HG02588 (cell line): ENCODE measurements around the gene CA9.

Source experiments
- ATAC-seq: cut with Tn5 transposase; IDR thresholded peaks from one replicate; pipeline ENCODE4 v1.9.1; 2021; ENCODE audit warnings: mild to moderate bottlenecking, moderate library complexity; ENCODE audit not compliant: unreplicated experiment

Gene CA9

DNA sequence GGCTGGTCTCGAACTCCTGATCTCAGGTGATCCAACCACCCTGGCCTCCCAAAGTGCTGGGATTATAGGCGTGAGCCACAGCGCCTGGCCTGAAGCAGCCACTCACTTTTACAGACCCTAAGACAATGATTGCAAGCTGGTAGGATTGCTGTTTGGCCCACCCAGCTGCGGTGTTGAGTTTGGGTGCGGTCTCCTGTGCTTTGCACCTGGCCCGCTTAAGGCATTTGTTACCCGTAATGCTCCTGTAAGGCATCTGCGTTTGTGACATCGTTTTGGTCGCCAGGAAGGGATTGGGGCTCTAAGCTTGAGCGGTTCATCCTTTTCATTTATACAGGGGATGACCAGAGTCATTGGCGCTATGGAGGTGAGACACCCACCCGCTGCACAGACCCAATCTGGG is 1.5 kb downstream of the CA9 start:
- no peak for ATAC-seq

DNA sequence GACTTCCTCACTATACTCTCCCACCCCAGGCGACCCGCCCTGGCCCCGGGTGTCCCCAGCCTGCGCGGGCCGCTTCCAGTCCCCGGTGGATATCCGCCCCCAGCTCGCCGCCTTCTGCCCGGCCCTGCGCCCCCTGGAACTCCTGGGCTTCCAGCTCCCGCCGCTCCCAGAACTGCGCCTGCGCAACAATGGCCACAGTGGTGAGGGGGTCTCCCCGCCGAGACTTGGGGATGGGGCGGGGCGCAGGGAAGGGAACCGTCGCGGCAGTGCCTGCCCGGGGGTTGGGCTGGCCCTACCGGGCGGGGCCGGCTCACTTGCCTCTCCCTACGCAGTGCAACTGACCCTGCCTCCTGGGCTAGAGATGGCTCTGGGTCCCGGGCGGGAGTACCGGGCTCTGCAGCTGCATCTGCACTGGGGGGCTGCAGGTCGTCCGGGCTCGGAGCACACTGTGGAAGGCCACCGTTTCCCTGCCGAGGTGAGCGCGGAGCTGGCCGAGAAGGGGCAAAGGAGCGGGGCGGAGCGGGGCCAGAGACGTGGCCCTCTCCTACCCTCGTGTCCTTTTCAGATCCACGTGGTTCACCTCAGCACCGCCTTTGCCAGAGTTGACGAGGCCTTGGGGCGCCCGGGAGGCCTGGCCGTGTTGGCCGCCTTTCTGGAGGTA is 2.1 kb downstream of the CA9 start:
- ATAC-seq = peak; percentile 46

DNA sequence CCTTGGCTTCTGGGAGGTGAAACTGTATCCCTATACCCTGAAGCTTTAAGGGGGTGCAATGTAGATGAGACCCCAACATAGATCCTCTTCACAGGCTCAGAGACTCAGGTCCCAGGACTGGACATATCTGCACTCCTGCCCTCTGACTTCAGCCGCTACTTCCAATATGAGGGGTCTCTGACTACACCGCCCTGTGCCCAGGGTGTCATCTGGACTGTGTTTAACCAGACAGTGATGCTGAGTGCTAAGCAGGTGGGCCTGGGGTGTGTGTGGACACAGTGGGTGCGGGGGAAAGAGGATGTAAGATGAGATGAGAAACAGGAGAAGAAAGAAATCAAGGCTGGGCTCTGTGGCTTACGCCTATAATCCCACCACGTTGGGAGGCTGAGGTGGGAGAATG is 5.4 kb downstream of the CA9 start:
- ATAC-seq = no peak

DNA sequence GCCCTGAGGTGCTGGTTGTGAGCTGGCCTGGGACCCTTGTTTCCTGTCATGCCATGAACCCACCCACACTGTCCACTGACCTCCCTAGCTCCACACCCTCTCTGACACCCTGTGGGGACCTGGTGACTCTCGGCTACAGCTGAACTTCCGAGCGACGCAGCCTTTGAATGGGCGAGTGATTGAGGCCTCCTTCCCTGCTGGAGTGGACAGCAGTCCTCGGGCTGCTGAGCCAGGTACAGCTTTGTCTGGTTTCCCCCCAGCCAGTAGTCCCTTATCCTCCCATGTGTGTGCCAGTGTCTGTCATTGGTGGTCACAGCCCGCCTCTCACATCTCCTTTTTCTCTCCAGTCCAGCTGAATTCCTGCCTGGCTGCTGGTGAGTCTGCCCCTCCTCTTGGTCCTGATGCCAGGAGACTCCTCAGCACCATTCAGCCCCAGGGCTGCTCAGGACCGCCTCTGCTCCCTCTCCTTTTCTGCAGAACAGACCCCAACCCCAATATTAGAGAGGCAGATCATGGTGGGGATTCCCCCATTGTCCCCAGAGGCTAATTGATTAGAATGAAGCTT is 6.1 kb downstream of the CA9 start:
- ATAC-seq = no peak

GRCh38 chr9:35680331-35681105 is 6.8 kb downstream of the CA9 start:
- no peak for ATAC-seq

- ATAC-seq = no peak
These were observed 7.7 kb downstream of the CA9 start for GRCh38 chr9:35681341-35682002.

GRCh38 chr9:35682051-35682450 is 8.3 kb downstream of the CA9 start:
- ATAC-seq = no peak

DNA sequence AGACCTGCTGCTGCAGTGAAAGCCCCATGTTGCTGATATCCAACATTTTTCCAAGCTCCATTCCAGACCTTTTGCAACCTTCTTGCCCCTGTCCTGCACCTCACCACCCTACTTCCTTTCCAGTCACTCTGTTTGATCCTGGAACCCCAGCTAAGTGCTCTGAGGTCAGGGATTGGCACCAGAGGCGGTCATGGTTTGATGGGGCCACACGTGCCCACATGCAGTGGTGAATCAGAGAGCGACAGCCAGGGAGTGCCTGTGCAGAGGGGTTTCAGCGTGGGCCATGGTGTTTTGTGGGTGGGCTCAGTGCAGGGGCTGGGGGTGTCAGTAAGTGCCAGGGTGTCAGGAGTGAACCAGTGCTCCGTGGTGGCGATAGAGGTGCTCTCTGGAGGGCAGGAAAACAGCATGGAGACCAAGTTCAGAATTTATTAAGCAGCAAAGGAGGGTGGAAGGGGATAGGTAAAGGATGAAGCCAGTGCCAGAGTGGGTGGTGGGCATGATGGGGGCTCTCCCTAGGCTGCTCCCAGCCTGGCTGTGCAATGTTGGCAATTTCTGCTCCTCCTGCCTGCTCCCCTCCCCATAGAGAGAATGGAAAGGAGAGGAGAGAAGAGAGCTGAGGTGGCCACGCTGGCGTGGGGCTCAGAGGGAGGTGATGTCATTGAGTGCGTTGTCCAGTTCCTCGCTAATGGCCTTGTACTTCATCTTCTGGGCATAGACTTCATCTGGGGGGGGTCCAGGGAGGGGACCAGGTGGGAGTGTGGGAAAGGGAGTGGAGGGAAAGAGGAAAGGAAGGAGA is 9.0 kb downstream of the CA9 start:
- ATAC-seq = no peak

GRCh38 chr9:35683323-35683722 is 9.6 kb downstream of the CA9 start:
- ATAC-seq = no peak

DNA sequence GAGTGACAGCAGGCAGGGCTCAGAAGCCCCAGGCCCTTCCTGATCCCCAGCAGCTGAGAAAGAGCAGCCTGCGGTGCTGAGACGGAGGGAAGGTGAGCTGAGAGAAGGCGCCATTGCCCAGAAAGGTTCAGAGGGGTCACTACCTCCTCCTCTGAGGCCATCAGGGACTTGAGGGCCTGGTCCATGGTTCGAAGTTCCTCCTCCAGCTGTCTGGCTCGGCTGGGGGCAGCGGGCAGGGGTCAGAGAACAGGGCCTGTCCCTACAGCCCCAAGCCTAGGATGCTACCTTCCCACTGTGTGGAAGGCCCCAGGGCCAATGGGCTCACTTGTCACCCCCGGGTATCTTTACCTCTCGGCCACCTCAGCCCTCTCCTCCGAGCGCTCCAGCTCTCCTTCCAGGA is 11.2 kb downstream of the CA9 start:
- no peak for ATAC-seq

GRCh38 chr9:35685506-35685905 is 11.8 kb downstream of the CA9 start:
- ATAC-seq = no peak

- ATAC-seq = no peak
These were observed 12.8 kb downstream of the CA9 start for GRCh38 chr9:35686222-35687203.

- no peak for ATAC-seq
These were observed 13.6 kb downstream of the CA9 start for GRCh38 chr9:35687306-35687705.

DNA sequence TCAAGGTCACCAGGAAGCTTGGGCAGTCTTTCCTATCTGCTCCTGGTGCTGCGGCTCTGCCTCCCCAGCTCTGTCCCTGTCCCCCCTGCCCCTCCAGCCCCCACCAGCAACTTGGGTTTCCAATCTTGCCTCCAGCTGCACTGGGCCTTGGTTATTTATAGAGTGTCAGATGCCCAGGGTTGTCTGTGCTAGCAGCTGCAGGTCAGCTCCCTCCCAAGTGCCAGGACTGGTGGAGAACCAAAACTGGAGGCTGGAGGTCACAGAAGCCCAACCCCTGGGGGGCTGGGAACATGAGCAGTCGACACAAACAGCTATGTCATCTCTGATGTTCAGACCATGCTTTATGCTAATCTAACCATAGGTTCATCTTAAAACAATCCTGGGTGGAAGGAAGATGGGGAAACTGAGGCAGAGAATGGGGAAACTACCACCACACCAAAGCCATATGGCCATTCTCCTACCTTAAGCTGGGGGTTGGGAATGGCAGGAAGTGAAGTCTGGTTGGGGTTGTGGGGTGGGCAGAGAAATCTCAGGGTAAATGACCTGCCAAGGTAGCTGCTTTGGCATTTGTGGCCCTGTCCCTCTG is 14.3 kb downstream of the CA9 start:
- no peak for ATAC-seq

DNA sequence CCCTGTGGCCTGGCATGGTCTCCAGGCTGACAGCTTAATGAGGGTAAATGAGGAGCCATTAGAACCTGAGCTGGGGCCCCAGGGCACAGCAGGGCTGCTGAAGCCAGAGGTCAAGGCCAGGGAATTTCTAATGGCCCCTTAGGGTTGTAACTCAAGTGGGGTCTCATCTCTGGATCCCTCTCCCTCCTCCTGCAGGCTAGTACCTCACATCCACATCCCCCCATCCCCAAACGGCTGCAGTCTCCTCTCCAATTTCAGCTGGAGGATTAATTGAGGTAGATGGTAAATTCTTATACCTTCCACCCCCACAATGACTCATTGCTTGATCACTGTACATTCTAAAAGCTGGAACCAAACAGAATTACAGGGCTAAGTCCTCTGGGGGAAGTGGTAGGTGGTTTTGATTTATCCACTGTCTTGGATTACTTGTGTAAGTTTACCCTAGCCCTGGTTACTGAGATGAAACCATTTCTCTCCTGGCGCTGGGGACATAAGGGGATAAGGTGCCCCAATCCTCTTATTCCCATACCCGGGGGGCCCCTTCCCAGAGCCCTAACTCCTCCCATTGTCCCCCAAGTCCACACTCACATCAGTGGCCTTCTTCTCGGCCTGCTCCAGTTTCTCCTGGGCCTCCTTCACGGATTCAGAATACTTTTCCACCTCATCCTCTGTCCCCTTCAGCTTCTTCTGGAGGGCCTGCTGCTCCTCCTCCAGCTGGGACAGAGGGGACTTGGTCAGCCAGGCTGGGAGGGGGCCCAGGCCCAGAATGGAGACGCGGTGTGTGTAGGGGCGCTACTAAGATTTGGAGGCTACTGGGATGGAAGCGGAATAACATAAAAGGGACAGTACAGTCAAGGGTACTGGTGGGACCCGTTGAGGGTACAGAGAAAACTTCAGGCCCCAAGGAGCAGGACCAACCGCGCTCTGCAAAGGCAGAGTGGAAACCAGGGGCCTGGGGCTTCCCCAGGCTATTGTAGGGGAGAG is 15.1 kb downstream of the CA9 start:
- no peak for ATAC-seq

DNA sequence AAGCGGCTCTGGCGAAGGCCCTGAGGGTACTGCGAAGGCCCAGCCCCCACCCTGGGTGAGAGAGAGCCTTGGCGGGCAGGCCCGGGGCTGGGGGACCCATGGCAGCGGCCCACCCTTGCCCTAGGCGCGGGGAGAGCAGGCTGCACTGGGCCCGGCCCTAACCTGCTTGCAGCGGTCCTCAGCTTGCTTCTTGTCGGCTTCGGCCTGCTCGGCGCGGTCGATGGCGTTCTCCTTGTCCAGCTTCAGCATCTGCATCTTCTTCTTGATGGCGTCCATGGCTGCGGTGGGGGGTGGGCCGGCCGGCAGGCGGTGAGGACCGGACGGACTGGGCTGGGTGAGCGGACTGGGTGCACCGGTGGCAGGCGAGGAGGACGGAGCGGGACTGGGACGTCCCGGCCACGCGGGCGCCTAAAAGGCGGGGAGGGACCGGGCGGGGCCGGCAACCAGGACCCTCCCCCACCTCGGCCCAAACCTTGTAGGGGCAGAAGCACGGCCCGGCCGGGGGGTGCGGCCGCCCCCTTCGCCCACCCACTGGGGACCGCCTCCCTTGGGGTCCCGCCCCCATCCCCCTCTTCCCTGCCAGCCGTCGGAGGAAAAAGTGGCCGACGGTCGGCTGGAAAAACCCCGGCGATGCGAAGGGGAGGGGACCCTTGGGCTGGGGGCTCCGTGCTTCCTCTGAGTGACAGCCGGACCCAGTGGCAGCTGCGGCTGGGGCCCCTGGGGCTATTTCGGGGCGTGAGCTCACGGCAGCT is 16.0 kb downstream of the CA9 start, which contains the start of gene TPM2:
Gene TPM2 (minus strand): TSS at position 384 of the 752 bp plus-strand sequence. CDS start 108 bp downstream, at position 276.
- no peak for ATAC-seq

GRCh38 chr9:35690294-35690613 is 16.5 kb downstream of the CA9 start:
- no peak for ATAC-seq
